Nucleus accumbens (tissue), 56 donors: ENCODE results near the gene PTPRG.

ENCODE experiments used
- DNase-seq, 56 donors: peaks; one replicate each; lab custom pipeline; 2025; lab: John Stamatoyannopoulos, UW

The PTPRG gene

GRCh38 chr3:62057339-62058047 is 496.1 kb downstream of the PTPRG start:
- DNase-seq, result no peak

GRCh38 chr3:62065985-62066693 is 504.8 kb downstream of the PTPRG start:
- no peak for DNase-seq

- DNase-seq, result no peak
Observed at GRCh38 chr3:62068337-62068736, 507.0 kb downstream of the PTPRG start.

GRCh38 chr3:62070891-62071290 is 509.5 kb downstream of the PTPRG start:
- no peak for DNase-seq

GRCh38 chr3:62073038-62073437 is 511.7 kb downstream of the PTPRG start:
- no peak for DNase-seq

GRCh38 chr3:62084558-62084957 is 523.2 kb downstream of the PTPRG start:
- peak in 4 of 56 donors; percentile 1 to 16 (median 4) for DNase-seq

- no peak for DNase-seq
Observed at GRCh38 chr3:62088472-62089104, 527.2 kb downstream of the PTPRG start.

GRCh38 chr3:62090066-62090465 is 528.7 kb downstream of the PTPRG start:
- DNase-seq, result no peak

- DNase-seq, result no peak
Observed at GRCh38 chr3:62090519-62090918, 529.1 kb downstream of the PTPRG start.

GRCh38 chr3:62093025-62093424 is 531.7 kb downstream of the PTPRG start:
- no peak for DNase-seq

- DNase-seq, result no peak
Observed at GRCh38 chr3:62094461-62094860, 533.1 kb downstream of the PTPRG start.

GRCh38 chr3:62095080-62095479 is 533.7 kb downstream of the PTPRG start:
- DNase-seq, result no peak

- no peak for DNase-seq
Observed at GRCh38 chr3:62095756-62096155, 534.4 kb downstream of the PTPRG start.

GRCh38 chr3:62096521-62096920 is 535.1 kb downstream of the PTPRG start:
- DNase-seq, result no peak

GRCh38 chr3:62097121-62097520 is 535.8 kb downstream of the PTPRG start:
- no peak for DNase-seq

- no peak for DNase-seq
Observed at GRCh38 chr3:62098646-62099365, 537.4 kb downstream of the PTPRG start.

- peak in 1 of 56 donors; percentile 2 for DNase-seq
Observed at GRCh38 chr3:62100282-62100989, 539.1 kb downstream of the PTPRG start.

- DNase-seq, result no peak
Observed at GRCh38 chr3:62101488-62101887, 540.1 kb downstream of the PTPRG start.

- DNase-seq, result no peak
Observed at GRCh38 chr3:62103531-62103930, 542.2 kb downstream of the PTPRG start.

- DNase-seq, result no peak
Observed at GRCh38 chr3:62109534-62109933, 548.2 kb downstream of the PTPRG start.
